RKO (cell line): ENCODE results near the gene PRSS2.
"Not testable (repeated sequence)": the region's sequence is repeated elsewhere in the genome, so short reads cannot be mapped to it uniquely, and the experiment has no call there.

Source experiments
- DNase-seq: peaks from one replicate; pipeline ENCODE4 v3.0.0-alpha.2; 2016; ENCODE audit warnings: low spot score

The PRSS2 gene

DNA sequence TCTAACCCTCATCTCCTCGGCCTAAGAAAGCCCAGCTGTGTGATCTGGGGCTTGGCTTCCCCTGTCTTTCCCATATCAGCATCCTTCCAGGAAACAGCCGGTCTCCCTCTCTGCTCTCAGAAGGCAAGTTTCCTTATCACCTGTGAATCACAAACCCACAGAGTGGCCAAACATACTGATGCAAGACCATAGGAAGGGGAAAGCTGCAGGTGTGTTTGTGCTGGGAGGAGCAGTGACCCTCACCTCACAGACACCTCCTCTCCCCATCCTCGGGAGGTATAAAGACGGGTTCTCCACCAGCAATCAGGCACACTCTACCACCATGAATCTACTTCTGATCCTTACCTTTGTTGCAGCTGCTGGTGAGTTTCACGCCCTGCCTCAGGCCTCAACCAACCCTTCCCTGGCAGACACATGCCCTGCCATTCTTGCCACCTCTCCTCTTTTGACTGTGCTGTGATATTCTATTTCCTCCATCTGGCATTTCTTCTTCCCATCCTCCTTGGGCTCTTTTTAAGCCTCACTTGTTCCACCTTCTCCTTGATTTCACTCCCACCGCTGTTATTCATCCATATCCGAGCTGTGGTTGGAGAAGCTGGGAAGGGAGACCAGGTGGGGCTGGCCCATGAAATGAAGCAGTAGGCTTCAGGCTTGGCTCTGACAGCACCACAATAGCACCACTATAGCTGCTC is at the start of gene PRSS2:
Gene PRSS2 (plus strand): TSS at position 310 of the 692 bp plus-strand sequence. CDS start 13 bp downstream, at position 323.
- no peak for DNase-seq

DNA sequence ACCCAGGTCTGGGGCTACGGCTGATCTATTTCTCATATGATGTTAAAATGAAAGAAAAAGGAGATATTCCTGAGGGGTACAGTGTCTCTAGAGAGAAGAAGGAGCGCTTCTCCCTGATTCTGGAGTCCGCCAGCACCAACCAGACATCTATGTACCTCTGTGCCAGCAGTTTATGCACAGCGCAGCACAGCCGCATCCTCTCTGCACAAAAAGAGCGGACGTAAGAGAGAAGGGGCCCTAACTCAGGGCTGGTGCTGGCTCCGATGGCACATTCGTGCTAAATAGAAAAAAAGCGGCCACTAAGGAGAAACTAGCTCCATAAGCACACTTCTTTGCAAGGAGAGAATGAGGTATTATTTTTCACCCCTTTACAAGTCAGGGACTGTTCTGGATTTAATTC is 49.8 kb upstream of the PRSS2 start:
- DNase-seq = no peak

DNA sequence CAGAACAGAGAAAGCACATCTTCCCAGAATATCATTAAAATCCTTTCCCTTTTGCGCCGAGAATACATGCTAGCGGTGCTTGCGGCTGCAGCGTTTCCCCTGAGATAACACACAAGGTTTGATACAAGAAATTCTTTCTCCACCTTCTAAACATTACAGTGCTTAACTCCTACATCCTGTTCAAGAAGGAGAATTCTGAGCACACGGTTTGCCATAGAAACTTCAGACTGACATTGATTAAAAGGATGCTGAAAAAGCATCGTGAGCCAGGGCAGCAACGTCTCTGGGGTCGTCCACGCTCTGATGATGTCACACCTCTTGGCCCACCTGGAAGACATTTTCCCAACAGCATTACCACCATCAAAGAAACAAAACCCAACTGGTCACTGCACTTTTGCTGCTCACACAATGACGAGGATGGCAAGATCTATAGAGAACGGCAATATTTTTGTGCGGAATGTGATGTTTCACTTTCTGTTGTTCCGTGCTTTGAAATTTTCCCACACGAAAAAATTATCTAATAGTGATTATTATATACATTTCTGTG is 48.4 kb upstream of the PRSS2 start:
- no peak for DNase-seq

DNA sequence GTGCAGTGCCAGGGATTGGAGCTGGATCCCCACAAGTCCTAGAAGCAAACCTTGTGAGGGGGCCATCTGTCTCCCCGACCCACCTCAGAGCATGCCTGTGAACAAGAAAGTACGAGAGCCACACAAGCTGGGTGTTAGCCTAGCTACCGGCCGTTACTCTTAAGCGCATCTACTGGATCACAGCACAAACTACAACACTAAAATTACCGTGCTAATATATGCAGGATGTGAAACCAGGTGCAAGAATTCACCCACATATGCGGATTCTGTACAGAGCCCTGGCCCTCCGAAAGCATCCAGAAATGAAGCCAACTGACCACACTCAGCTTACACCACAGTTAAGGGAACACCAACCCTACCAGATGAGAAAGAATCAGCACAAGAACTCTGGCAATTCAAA is 37.5 kb upstream of the PRSS2 start:
- DNase-seq = no peak

DNA sequence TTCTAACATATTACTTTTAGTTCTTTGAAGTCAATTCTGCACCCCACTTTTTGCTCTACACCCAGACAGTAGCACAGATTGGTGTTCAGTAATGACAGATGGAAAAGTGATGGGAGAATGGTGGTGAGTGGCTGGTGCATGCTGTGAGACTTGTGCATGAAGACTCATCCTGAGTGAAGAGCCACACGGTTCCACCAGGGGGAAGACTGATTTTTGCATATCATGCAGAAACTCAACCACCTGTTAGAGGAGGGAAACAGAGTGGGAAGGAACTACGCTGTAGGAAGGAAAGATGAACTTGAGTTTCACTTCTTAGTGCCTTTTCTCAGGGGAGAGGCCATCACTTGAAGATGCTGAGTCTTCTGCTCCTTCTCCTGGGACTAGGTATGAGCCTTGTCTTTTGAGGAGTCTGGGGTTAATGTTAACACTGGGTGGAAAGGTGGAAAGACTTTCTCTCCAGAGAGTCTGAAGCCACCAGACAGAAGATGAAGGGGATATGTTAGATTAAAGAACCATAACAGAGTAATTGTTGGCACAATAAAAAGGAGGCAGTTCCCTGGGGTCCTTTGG is 30.8 kb upstream of the PRSS2 start:
- DNase-seq = peak; percentile 15

DNA sequence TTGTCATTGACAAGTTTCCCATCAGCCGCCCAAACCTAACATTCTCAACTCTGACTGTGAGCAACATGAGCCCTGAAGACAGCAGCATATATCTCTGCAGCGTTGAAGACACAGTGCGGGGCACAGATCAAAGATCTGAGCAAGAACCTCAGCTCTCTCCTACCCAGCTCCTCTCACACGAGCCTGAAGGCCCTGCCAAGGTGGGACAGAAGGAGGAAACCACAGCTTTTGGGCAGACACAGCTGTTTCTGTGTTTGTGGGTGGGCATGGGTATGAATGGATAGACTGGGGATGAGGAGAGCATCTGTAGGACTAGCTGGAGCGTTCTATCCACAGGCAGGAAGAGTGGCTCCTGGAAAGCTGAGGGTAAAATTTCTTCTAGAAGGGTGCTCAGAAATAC is 30.0 kb upstream of the PRSS2 start:
- DNase-seq = no peak

DNA sequence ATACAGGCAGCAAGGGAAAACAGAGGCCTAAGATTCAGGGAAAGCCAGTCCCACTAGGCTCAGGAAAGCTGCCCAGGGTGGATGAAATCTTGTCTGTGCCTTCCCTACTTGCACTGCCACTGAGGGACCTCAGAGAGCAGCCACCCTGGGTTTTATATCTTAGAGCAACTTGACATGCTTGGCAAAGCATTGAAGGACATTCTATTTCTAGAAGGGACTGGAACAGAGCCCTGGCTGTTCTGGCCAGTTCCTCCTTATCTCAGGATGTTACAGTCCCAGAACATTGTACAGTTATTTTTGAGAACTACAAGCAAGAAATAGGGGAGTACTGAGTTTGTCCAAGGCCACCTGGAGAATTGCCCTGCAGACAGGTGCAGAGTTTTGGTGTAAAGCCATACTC is 28.8 kb upstream of the PRSS2 start:
- not testable (repeated sequence) for DNase-seq

DNA sequence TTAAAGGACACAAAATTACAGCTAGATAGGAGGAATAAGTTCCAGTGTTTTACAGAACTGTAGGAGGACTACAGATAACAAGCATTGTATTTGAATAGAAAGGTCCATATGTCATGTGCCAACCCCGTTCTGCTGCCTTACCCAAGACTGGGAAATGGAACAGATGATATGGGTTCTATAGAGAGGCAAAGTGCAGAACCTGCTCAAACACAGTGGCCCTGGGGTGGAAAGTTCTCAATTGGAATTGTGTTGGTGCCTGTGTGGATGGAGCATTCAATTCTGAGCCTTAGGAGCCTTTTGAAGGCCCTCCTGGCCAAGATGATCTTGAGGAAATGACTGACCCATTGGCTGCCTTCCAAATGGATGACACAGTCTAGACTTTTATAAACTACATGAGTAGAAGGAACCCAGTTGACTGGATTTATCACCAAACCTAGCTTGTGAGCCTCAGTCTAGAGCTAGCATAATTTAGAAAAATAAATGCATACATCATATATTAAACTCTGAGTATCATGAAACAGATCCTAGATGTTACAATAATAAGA is 25.6 kb upstream of the PRSS2 start:
- peak; percentile 71 for DNase-seq

DNA sequence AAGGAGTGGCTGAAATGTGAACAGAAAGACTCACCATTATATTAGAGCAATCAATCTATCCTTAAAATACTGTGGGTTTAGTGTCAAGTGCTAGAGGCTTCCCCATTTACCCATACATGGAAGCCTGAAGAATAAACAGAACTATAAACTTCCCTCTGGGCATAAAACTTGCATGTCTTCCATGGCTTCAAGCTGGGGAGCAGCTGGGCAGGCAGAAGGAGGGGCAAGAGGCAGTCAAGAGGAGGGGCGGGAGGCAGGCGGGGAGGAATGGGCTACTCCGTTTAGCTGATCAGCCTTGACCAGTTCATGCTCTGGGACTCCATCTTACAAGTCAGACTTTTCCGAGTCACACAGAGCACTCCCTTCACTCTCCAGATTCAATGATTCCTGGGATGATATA is 25.0 kb upstream of the PRSS2 start:
- DNase-seq = no peak

DNA sequence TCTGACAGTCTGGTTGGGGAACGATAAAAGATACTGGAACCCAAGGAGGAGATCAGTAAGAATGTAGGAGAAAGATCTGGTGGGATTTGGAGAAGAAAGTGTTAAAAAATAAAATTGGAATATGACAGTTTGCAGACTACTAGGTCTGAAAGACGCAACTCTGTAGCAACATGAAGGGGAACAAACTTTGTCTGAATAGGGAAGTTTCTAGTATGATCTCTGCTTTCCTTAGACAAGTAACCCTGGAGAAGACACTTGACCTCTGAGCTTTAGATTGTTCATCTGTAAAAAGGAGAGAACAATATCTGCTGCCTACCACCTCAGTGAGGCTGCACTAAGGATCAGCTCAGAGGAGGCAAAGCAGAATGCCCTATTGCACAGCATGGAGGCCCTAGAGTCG is 24.5 kb upstream of the PRSS2 start:
- no peak for DNase-seq

DNA sequence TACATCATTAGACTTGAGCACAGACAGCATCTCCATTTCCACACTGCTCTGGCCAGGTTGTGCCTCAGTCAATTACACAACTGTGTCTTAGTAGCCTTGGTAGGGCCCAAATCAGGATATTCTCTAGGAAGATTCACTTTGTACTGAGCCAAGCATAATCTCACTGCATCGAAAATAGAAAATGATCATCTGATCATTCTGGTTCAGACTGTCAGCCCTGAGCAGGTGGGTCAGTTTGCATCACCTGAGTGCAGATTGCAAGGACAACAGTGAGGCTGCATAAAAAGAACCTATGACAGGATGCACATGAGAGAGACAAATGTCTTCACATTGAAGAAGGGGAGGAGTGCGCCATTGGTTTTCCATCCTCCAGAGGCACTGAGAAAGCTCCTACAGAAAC is 22.4 kb upstream of the PRSS2 start:
- DNase-seq = not testable (repeated sequence)

DNA sequence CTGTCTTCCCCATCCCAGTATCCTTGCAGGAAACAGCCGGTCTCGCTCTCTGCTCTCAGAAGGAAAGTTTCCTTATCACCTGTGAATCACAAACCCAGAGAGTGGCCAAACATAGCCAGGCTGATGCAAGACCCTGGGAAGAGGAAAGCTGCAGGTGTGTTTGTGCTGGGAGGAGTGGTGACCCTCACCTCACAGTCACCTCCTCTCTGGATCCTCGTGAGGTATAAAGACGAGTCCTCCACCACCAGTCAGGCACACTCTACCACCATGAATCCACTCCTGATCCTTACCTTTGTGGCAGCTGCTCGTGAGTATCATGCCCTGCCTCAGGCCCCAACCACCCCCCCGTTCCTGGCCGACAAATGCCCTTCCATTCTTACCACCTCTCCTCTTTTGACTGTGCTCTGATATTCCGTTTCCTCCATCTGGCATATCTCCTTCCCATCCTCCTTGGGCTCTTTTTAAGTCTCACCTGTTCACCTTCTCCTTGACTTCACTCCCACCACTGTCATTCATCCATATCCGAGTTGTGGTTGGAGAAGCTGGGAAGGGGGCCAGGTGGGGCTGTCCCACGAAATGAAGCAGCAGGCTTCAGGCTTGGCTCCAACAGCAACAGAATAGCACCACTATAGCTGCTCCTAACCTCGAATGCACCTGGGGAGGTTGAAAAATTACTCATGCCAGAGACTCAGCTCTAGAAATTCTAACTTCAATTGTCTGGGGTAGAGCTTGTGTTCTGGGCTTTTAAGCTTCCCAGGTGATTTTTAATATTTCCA is 21.4 kb upstream of the PRSS2 start, which contains the start of gene PRSS1:
Gene PRSS1 (plus strand): TSS at position 255 of the 776 bp plus-strand sequence. CDS start 13 bp downstream, at position 268.
- DNase-seq = no peak

DNA sequence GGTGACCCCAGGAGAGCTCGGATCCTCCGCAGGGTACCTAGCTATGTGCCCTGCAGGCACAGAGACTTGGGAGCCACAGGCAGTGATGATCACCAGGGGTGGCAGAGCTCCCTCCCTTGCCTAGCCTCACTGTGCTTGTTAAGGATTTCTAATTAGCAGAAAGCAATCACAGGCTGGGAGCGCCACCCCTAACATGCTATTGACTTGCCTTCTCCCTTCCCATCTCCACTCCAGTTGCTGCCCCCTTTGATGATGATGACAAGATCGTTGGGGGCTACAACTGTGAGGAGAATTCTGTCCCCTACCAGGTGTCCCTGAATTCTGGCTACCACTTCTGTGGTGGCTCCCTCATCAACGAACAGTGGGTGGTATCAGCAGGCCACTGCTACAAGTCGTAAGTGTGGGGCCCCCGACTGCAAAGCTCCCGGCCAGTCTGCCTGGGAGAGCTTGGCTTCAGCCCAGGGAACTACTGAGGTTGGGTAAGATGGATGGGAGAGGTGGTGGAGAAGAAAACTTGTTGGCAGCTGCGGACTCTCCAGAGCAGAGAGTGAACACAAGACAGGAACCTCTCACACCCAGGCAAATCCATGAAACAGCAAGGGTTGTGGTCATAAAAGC is 20.3 kb upstream of the PRSS2 start:
- no peak for DNase-seq

DNA sequence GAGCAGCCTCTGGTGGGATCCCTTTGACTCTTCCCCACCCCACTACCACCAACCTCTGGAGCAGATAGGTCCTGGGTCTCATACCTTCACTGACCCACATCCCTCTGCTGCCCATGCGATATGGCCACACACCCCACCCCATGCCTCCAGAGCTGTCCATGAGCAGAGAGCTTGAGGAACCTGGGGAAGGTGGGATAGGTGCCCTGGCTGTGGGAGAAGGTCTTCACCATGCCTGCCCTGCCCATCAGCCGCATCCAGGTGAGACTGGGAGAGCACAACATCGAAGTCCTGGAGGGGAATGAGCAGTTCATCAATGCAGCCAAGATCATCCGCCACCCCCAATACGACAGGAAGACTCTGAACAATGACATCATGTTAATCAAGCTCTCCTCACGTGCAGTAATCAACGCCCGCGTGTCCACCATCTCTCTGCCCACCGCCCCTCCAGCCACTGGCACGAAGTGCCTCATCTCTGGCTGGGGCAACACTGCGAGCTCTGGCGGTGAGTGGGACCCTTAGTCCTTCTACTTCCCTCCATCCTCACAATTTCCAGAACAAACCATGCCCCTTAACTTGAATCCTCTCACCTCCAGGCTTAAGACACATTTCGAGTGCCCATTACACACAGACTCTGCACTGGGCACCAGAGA is 19.1 kb upstream of the PRSS2 start:
- not testable (repeated sequence) for DNase-seq

DNA sequence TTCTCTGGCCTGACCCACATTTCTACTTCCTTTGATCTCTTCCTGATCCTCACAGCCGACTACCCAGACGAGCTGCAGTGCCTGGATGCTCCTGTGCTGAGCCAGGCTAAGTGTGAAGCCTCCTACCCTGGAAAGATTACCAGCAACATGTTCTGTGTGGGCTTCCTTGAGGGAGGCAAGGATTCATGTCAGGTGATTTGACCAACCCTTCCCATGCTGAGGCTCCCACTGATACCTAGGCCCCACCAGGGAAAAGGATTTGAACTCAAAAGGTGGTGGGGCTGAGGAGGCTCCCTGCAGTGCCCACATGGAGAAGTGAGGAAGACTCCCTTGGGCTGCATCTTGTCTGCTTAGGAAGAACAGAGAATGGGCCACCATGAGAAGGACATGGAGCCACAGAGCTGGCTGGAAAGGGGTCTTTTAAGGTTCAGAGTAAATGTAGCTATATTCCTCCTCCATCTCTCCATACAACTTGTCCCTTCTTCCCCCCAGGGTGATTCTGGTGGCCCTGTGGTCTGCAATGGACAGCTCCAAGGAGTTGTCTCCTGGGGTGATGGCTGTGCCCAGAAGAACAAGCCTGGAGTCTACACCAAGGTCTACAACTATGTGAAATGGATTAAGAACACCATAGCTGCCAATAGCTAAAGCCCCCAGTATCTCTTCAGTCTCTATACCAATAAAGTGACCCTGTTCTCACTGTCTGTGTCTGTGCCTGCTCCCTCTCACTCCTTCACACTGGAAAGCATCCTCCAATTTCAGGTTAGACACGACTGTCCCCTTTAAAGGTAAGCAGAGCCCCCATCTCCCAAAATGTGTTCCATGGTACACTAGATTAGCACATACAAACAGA is 18.2 kb upstream of the PRSS2 start:
- DNase-seq = no peak

DNA sequence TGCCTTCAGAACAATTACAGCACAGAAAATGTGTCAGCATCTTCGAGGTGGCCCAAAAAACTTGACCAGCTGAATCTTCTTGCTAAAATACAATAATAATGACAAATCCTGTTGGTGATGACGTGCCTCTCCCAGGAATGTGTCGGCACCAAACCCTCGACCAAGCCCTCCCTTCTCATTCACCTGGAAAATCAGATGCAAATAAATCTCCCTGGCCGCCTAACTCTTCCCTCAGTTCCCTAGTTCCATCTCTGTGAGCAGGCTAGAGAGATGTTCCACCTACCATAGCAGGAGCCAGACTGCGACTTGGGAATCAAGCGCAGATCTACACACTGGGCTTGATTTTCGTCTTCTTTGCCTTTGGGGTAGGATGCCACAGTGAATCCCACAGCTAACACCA is 17.4 kb upstream of the PRSS2 start:
- no peak for DNase-seq

DNA sequence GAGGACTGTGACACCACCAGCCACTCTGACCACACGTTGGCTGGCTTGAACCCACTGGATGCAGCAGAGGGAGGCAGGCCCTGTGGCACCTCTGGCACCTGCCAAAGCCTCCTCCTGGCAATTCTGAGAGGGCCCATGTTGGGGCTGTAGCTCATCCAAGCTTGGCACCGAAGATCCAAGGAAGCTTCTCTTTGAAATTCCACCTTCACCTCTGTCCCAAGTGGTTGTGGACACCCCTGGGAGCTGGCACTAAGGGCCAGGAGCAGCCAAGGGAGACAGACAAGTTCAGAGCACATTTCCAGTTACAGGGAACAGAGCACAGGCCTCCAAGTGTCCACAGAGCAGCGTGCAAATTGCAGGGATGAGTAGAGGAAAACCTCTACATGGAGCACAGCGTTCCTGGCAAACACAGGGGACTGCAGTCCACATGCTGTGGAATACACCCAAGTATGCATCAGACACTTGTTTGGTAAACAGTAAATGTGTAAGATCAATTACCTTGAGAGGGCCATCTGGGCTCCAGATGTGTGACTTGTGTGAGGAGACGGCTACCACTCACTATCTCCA is 16.8 kb upstream of the PRSS2 start:
- DNase-seq = not testable (repeated sequence)

DNA sequence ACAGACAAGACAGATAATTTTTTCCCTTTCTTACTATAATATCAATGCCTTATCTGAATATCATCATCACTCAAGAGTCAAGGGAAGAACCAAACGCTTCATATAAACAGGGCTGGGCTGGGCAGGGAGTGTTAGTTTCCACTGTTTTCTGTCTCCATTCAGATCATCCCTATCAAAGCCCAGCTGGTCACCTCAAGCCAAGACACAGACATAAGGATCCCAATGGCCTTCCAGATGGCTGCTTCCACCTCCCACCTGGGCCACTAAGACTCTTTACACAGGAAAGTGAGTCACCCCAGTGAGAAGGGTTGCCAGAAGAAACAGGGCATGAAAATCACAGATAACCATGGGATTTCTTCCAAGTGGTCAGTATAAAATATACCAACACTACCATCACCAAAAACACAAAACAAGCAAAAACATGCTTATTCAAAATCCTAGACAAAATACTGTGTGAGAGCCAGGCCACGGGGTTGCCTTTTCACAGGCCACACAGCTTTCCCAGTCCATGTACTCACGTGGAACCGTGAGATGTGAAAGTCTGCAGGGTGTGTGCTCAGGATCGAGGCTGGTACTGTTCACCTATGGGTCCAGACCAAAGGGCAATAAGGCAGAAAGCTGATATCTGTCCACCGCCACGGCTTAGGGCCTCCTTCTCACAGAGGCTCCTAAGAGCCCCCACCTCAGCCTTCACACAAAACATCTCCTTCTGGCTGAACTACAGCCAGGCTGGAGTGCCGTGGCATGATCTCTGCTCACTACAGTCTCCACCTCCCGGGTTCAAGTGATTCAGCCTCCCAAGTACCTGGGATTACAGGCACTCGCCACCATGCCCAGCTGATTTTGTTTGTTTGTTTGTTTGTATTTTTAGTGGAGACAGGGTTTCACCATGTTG is 15.8 kb upstream of the PRSS2 start:
- DNase-seq = no peak

DNA sequence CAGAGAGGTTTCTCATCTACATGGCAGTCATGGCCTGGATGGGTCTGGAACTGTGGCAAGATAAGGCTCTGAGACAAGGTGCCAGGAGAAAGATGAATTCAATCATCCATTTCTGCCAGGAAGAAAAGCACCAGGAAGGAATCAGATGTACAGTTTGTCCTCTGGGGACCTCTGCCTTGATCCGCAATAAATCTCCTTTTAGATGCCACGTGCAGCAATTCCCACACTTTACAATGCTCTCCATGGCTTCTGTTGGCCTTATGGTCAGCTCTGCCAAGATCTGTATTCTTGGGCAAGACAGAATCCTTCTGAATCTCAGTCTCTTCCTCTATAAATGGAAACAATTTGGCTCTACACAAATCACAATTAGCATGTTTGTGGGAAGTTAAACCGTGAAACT is 12.5 kb upstream of the PRSS2 start:
- not testable (repeated sequence) for DNase-seq
